SK-N-MC (cell line): ENCODE results near the gene NFIB.

ENCODE experiments used
- DNase-seq: peaks from one replicate; pipeline ENCODE4 v3.0.0-alpha.2; 2011; ENCODE audit warnings: low read depth, low spot score
- H3K27ac ChIP-seq: fragments of 200-600 bp; sonication (generic); 2 replicates; pipeline ENCODE4 v1.5.1; 2016; ENCODE audit warnings: mixed run types
- H3K36me3 ChIP-seq: fragments of 200-600 bp; sonication (generic); 2 replicates; pipeline ENCODE4 v1.6.1; 2017; ENCODE audit warnings: antibody characterized with exemption, low read length, mixed read lengths; ENCODE audit not compliant: insufficient read depth
- H3K4me3 ChIP-seq: fragments of 200-600 bp; sonication (generic); 2 replicates; pipeline ENCODE4 v1.5.1; 2016
- H3K9ac ChIP-seq: fragments of 200-600 bp; sonication (generic); 2 replicates; pipeline ENCODE4 v1.8.0; 2017; ENCODE audit warnings: mixed run types, mixed read lengths; ENCODE audit not compliant: insufficient read length
- H3K9me3 ChIP-seq: fragments of 200-600 bp; sonication (generic); 2 replicates; pipeline ENCODE4 v1.6.1; 2017; ENCODE audit warnings: low read depth, mild to moderate bottlenecking, antibody characterized with exemption, low read length, moderate library complexity, mixed read lengths
- EZH2 ChIP-seq: fragments of 200-600 bp; sonication (generic); IDR thresholded peaks from one replicate; pipeline ENCODE4 v1.6.1; 2017; ENCODE audit warnings: antibody characterized with exemption
- FOXP2 ChIP-seq: optimal IDR thresholded peaks from 2 replicates; pipeline ENCODE3; 2011; ENCODE audit warnings: mild to moderate bottlenecking, moderate library complexity; ENCODE audit not compliant: insufficient read depth; ENCODE audit errors: extremely low read length, control extremely low read depth
- POLR2AphosphoS5 ChIP-seq: IDR thresholded peaks from 2 replicates; pipeline ENCODE4 v1.6.1; 2012; ENCODE audit warnings: mild to moderate bottlenecking, low read depth, low read length, borderline replicate concordance

NFIB gene

GRCh38 chr9:14300040-14300439 lies 13.9 kb downstream of the NFIB start:
- Histone ChIP-seq H3K9me3 (no peaks in the 10 kb centered on the region), H3K27ac (no peak overlapping the region), H3K9ac (no peak overlapping the region), H3K4me3 (no peak overlapping the region), H3K36me3 (peaks cover 22% of the 10 kb centered on the region)
- TF ChIP-seq FOXP2 (no peak), POLR2AphosphoS5 (no peak)
- DNase-seq: no peak

- H3K27ac ChIP-seq: no peak overlapping the region
- H3K4me3 ChIP-seq: no peak overlapping the region
- H3K36me3 ChIP-seq: peaks cover 11% of the 10 kb centered on the region; the same call in 1 of the 2 replicates
- no peaks in the 10 kb centered on the region for H3K9me3 ChIP-seq
- no peak overlapping the region for H3K9ac ChIP-seq
- no peak for TF ChIP-seq POLR2AphosphoS5
- no peak for TF ChIP-seq FOXP2
- TF ChIP-seq EZH2: no peak
- no peak for DNase-seq
Measured at GRCh38 chr9:14298601-14299022, 15.3 kb downstream of the NFIB start.

GRCh38 chr9:14296495-14297113 lies 17.3 kb downstream of the NFIB start:
- no peak for DNase-seq

DNA sequence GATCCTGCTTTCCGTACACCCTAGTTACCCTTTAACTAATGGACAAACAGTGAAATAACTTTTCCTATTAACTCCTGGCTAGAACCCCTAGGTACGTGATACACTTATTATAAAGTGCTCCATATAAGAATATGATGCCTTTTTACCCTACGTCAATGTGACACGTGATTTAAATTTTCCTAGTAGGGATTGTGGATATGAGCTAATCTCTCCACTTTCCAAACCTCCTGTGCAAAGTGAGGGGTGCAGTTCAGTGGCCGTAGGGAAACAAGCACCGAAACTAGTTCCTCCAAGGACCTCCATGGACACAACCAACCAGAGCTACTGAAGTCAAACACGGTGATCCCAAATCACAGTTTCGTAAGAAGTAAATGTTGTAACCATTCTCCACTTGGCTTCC lies 19.3 kb downstream of the NFIB start:
- Histone ChIP-seq H3K4me3 (no peak overlapping the region), H3K36me3 (peaks cover 4% of the 10 kb centered on the region; the same call in 1 of the 2 replicates), H3K9me3 (no peaks in the 10 kb centered on the region), H3K27ac (peak overlapping the region; percentile 53), H3K9ac (no peak overlapping the region)
- no peak for TF ChIP-seq EZH2
- TF ChIP-seq FOXP2: no peak
- no peak for TF ChIP-seq POLR2AphosphoS5
- no peak for DNase-seq

More at GRCh38 chr9:14296495-14297113, 17.3 kb downstream of the NFIB start:
- TF ChIP-seq FOXP2 (no peak), POLR2AphosphoS5 (no peak), EZH2 (no peak)
- peaks cover 4% of the 10 kb centered on the region; the same call in 1 of the 2 replicates for H3K36me3 ChIP-seq
- no peak overlapping the region for H3K9ac ChIP-seq
- H3K27ac ChIP-seq: no peak overlapping the region
- no peak overlapping the region for H3K4me3 ChIP-seq
- H3K9me3 ChIP-seq: no peaks in the 10 kb centered on the region

DNA sequence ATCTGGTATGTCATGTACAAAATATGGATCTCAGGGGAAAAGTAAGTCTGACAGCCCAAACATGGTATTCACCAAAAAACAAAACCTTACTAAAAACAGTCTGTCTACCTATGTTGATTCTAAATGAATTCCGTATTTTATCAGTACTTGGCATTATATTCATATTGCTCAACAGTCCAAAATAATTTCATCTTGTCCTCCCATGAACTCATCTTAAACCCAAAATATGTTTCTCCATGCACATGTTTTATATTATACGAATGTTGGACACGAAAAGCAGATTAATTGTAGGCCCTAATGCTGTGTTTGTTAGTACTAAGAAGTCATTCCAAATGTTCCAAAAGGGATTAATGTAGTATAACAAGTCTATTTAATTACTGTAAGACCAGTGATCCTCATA lies 20.1 kb downstream of the NFIB start:
- peak overlapping the region; percentile 28 for H3K4me3 ChIP-seq
- H3K9me3 ChIP-seq: no peaks in the 10 kb centered on the region
- H3K27ac ChIP-seq: peak overlapping the region; percentile 53
- no peak overlapping the region for H3K9ac ChIP-seq
- H3K36me3 ChIP-seq: peaks cover 4% of the 10 kb centered on the region; the same call in 1 of the 2 replicates
- no peak for DNase-seq
- no peak for TF ChIP-seq EZH2
- TF ChIP-seq POLR2AphosphoS5: no peak

DNA sequence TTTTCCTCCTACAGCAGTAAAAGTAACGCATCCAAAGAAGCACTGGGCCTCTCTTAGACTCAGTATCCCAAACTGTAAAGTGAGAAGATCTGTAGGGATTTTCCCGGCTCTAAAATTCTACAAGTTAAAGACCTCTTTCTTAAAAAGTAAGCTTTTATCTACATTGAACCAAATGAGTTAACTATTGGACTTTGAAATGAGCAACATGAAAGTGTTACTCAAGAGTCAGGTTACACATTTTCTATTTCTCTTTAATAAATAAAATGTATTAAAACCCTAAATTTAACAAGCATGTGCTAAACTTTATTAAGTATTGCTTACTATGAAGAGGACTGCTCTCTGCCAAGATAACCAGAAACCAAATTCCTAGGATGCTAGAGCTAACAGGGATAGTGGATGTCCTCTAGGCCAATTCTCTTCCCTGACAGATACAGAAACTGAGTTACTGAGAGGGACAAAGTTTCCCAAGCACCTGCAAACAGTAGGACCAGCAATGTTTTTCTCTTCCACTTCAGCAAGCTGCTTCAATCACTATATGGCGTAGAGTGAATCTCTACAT lies 21.7 kb downstream of the NFIB start:
- Histone ChIP-seq H3K9ac (no peak overlapping the region), H3K9me3 (no peaks in the 10 kb centered on the region), H3K27ac (no peak overlapping the region), H3K36me3 (peaks cover 4% of the 10 kb centered on the region; the same call in 1 of the 2 replicates), H3K4me3 (no peak overlapping the region)
- no peak for TF ChIP-seq EZH2
- DNase-seq: no peak

- TF ChIP-seq POLR2AphosphoS5 (no peak), FOXP2 (no peak), EZH2 (no peak)
- Histone ChIP-seq H3K36me3 (no peaks in the 10 kb centered on the region; the same call in 1 of the 2 replicates), H3K27ac (no peak overlapping the region), H3K4me3 (no peak overlapping the region), H3K9ac (no peak overlapping the region), H3K9me3 (no peaks in the 10 kb centered on the region)
- DNase-seq: no peak
Measured at GRCh38 chr9:14289916-14290315, 24.0 kb downstream of the NFIB start.

DNA sequence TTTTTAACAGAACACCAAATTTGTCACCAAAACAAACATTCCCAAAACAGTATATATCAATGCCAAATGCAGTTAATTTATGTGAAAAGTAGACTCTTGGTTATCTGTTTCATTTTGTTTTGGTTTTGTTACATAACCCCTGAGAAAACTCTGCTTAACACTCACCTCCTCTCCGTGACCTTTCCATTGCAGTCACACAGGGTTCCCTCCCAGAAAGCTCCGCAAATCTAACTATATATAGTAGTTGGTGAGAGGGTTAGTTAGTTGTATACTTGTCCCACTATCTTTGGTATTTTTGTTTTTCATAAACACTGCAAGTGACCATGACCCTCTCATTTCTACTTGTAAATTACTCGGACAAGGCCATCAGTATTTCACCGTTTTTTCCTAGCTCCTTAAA lies 25.5 kb downstream of the NFIB start:
- Histone ChIP-seq H3K9ac (no peak overlapping the region), H3K4me3 (no peak overlapping the region), H3K27ac (no peak overlapping the region), H3K9me3 (no peaks in the 10 kb centered on the region), H3K36me3 (no peaks in the 10 kb centered on the region; the same call in 1 of the 2 replicates)
- no peak for TF ChIP-seq POLR2AphosphoS5
- TF ChIP-seq EZH2: no peak
- TF ChIP-seq FOXP2: no peak
- DNase-seq: no peak

GRCh38 chr9:14286121-14286520 lies 27.8 kb downstream of the NFIB start:
- H3K4me3 ChIP-seq: no peak overlapping the region
- TF ChIP-seq EZH2 (no peak), POLR2AphosphoS5 (no peak), FOXP2 (no peak)
- DNase-seq: no peak
- H3K36me3 ChIP-seq: no peaks in the 10 kb centered on the region; the same call in 1 of the 2 replicates
- no peak overlapping the region for H3K27ac ChIP-seq
- no peaks in the 10 kb centered on the region for H3K9me3 ChIP-seq
- no peak overlapping the region for H3K9ac ChIP-seq
